Body of pancreas (tissue), 4 donors: ENCODE measurements around the gene EIF1AX. TPM values are rescaled to one million over a fixed set of nuclear protein-coding genes. Genes with fewer than 3 reads are reported as not detected.
"Not testable (repeated sequence)": the region's sequence is repeated elsewhere in the genome, so short reads cannot be mapped to it uniquely, and the experiment has no call there.

ENCODE experiments used
- ATAC-seq: fragments of 150-250 bp; one replicate; pipeline ENCODE4 v1.9.1; 2016
- DNase-seq, 4 donors: peaks; one replicate each; pipeline ENCODE4 v3.0.0-alpha.2; 2019
- H3K27ac ChIP-seq, 4 donors: fragments of 200-600 bp; sonication (generic); 1 replicate in 3 of 4; 2 replicates in 1 of 4; pipeline versions ENCODE4 v1.5.1 to v1.6.1; 2016 to 2019; ENCODE audit warnings: mild to moderate bottlenecking in 1 of 4, mixed read lengths in 1 of 4, moderate library complexity in 1 of 4
- H3K27me3 ChIP-seq, 2 donors: fragments of 200-600 bp; sonication (generic); one replicate each; pipeline ENCODE4 v1.6.0; 2016; ENCODE audit warnings: mild to moderate bottlenecking in 1 of 2
- H3K36me3 ChIP-seq, 2 donors: fragments of 200-600 bp; sonication (generic); replicated peaks in 1 of 2; 2 replicates each; pipeline ENCODE4 v1.5.1; 2016; ENCODE audit warnings: low read depth in 2 of 2; ENCODE audit not compliant: insufficient read depth in 1 of 2
- H3K4me1 ChIP-seq: fragments of 200-600 bp; sonication (generic); one replicate; pipeline ENCODE4 v1.6.0; 2016
- H3K4me3 ChIP-seq, 2 donors: fragments of 200-600 bp; sonication (generic); 1 replicate in 1 of 2; 2 replicates in 1 of 2; pipeline ENCODE4 v1.5.1; 2016 to 2019
- H3K9me3 ChIP-seq, 3 donors: fragments of 200-600 bp; sonication (generic); 1 replicate in 2 of 3; 2 replicates in 1 of 3; pipeline ENCODE4 v1.5.1; 2016
- POLR2A ChIP-seq, 3 donors: fragments of 450-650 bp; IDR thresholded peaks; one replicate each; pipeline ENCODE4 v1.6.1; 2016; ENCODE audit warnings: antibody characterized with exemption in 3 of 3, mild to moderate bottlenecking in 2 of 3
- WGBS, 2 donors: methylation state at CpG; one replicate each; pipeline ENCODE4 v1.1.5; 2017; 5-methylcytosine and 5-hydroxymethylcytosine counted together
- intact Hi-C: fragments of 100-400 bp; cut with DNase I; formaldehyde crosslinking; loops from one replicate; pipeline ENCODE4 v1.15.1; 2023
- total RNA-seq, 2 donors: library from RNA; depleted of rRNA; stranded (reverse); fragments of >200 nt; gene quantifications; one replicate each; pipeline ENCODE4 v1.1.0, GENCODE V29; 2016
- TF ChIP-seq, protein P1 (sequence below), 7 experiments: fragments of 450-650 bp in 4 of 7; fragments of 200-600 bp in 3 of 7; sonication (generic) in 3 of 7; IDR thresholded peaks; one replicate each; pipeline ENCODE4 v1.5.1; 2016 to 2019; ENCODE audit warnings: antibody characterized with exemption in 7 of 7

Gene EIF1AX
- total RNA-seq, 2 donors from 2014 or later: 23.4 to 29.1 TPM

- H3K27me3 ChIP-seq: no peaks in the 10 kb centered on the region
- H3K4me1 ChIP-seq: no peaks in the 10 kb centered on the region
- intact Hi-C loops: no loop called here
- DNase-seq (no peak), ATAC-seq (no peak)
- 92 to 94% methylated on average over 2 of the region's 2 CpGs for WGBS, 2 donors
- TF ChIP-seq POLR2A (IDR thresholded peaks at IDR 0.05): no peak
- TF ChIP-seq, protein P1, sequence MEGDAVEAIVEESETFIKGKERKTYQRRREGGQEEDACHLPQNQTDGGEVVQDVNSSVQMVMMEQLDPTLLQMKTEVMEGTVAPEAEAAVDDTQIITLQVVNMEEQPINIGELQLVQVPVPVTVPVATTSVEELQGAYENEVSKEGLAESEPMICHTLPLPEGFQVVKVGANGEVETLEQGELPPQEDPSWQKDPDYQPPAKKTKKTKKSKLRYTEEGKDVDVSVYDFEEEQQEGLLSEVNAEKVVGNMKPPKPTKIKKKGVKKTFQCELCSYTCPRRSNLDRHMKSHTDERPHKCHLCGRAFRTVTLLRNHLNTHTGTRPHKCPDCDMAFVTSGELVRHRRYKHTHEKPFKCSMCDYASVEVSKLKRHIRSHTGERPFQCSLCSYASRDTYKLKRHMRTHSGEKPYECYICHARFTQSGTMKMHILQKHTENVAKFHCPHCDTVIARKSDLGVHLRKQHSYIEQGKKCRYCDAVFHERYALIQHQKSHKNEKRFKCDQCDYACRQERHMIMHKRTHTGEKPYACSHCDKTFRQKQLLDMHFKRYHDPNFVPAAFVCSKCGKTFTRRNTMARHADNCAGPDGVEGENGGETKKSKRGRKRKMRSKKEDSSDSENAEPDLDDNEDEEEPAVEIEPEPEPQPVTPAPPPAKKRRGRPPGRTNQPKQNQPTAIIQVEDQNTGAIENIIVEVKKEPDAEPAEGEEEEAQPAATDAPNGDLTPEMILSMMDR (IDR thresholded peaks at IDR 0.05): no peak
- H3K4me3 ChIP-seq: no peak overlapping the region
- no peak overlapping the region for H3K27ac ChIP-seq
- H3K9me3 ChIP-seq: no peaks in the 10 kb centered on the region
- peaks cover 0 to 3% of the 10 kb centered on the region in 2 donors for H3K36me3 ChIP-seq
Measured at GRCh38 chrX:20173856-20174255, 32.2 kb upstream of the EIF1AX start.

DNA sequence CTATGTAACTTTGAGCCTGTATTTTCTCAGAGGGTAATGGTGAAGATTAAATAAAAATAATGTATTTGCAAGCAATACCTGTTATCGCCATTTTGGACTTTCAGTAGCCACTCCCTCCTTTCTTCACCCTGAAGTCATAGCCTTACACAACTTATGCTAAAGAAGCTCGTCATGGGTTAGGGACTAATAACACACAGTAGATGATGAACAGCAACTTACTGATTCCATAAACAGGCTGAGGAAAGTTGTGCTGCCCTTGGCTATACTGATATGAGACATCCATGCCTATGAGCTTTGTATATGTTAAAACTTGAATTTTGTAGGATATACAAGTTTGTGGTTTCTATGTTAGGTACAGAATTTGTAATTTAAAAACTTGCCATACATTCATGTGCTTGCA is 31.7 kb upstream of the EIF1AX start:
- no peak overlapping the region for H3K4me3 ChIP-seq
- no peaks in the 10 kb centered on the region for H3K4me1 ChIP-seq
- DNase-seq: no peak
- intact Hi-C loops: no loop called here
- ATAC-seq: no peak
- H3K36me3 ChIP-seq: peaks cover 0 to 3% of the 10 kb centered on the region in 2 donors
- H3K27me3 ChIP-seq: no peaks in the 10 kb centered on the region
- TF ChIP-seq POLR2A (IDR thresholded peaks at IDR 0.05): no peak
- TF ChIP-seq, protein P1 (IDR thresholded peaks at IDR 0.05): no peak
- no peaks in the 10 kb centered on the region for H3K9me3 ChIP-seq
- no peak overlapping the region for H3K27ac ChIP-seq
- 95 to 100% methylated on average over 2 of the region's 2 CpGs for WGBS, 2 donors

DNA sequence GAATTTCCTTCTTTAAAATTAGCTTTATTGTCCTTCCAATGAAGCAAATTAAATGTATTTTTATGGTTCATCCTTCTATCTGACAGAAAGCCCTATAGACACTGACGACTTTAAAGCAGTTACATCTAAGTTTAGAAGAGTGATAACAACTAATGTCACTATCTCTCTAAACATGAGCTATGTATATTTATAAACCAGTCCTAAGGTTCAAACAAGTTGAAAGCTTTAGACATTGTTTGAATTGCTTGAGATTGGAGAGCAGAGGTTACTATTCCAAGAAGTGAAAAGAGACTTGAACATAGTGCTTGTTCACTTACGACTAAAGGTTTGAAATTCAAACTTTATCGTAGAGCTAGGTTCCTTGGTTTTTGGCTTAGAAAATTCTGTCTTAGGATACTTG is 30.2 kb upstream of the EIF1AX start:
- 86 to 89% methylated on average over 3 of the region's 3 CpGs for WGBS, 2 donors

GRCh38 chrX:20162516-20162915 is 20.9 kb upstream of the EIF1AX start:
- H3K36me3 ChIP-seq, DNase-seq, H3K27ac ChIP-seq, H3K4me1 ChIP-seq, H3K4me3 ChIP-seq, H3K27me3 ChIP-seq, H3K9me3 ChIP-seq, intact Hi-C loops, ATAC-seq: not testable (repeated sequence)

More for the DNA sequence above, 30.2 kb upstream of the EIF1AX start:
- Histone ChIP-seq H3K9me3 (no peaks in the 10 kb centered on the region), H3K4me3 (no peak overlapping the region), H3K36me3 (peaks cover 0 to 3% of the 10 kb centered on the region in 2 donors), H3K27me3 (no peaks in the 10 kb centered on the region), H3K4me1 (no peaks in the 10 kb centered on the region), H3K27ac (no peak overlapping the region)
- intact Hi-C loops: no loop called here
- DNase-seq: no peak
- TF ChIP-seq, protein P1 (IDR thresholded peaks at IDR 0.05): no peak
- no peak for TF ChIP-seq POLR2A (IDR thresholded peaks at IDR 0.05)
- ATAC-seq: no peak

DNA sequence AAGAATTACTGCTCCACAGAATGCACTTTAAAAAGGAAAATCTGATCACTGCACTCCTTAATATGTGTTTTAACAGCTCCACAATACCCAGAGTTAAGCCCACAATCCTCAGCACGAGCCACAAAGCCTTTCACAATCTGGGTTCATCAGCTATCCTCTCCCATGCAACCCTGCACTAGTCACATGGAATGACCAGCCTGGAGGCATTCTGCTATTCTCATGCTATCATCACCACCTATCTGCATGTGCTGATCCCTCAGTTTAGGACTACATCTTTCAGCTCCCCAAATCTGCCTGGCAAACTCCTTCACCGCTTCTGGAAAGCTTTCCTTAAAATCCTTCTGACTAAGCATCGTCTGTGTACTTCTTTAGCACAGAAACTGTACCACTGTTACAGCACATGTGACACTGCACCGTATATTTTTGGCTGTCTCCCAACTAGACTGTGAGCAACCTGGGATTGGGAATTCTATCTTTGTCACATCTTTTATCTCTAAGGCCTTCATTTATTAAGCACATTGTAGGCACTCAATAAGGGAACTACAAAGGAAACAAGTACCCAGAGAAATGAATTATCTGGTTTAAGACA is 18.3 kb upstream of the EIF1AX start:
- peaks cover 0 to 2% of the 10 kb centered on the region in 2 donors for H3K36me3 ChIP-seq
- no peaks in the 10 kb centered on the region for H3K27me3 ChIP-seq
- no peaks in the 10 kb centered on the region for H3K4me1 ChIP-seq
- DNase-seq (no peak), ATAC-seq (no peak)
- no peak overlapping the region for H3K4me3 ChIP-seq
- TF ChIP-seq, protein P1 (IDR thresholded peaks at IDR 0.05): no peak
- no peak for TF ChIP-seq POLR2A (IDR thresholded peaks at IDR 0.05)
- H3K27ac ChIP-seq: no peak overlapping the region
- intact Hi-C loops: no loop called here
- H3K9me3 ChIP-seq: no peaks in the 10 kb centered on the region
- WGBS, 2 donors: 86 to 94% methylated on average over 3 to 4 of the region's 4 CpGs
